Superior temporal gyrus (tissue), 1 donor: ENCODE data around the gene FSTL4.
"Not testable (repeated sequence)": the region's sequence is repeated elsewhere in the genome, so short reads cannot be mapped to it uniquely, and the experiment has no call there.

Source experiments
- DNase-seq: peaks from one replicate; pipeline ENCODE4 v3.0.0-alpha.2; 2016; ENCODE audit errors: extremely low spot score

FSTL4 gene

GRCh38 chr5:133195250-133195649 lies 417.1 kb downstream of the FSTL4 start:
- DNase-seq, result no peak

GRCh38 chr5:133193794-133194193 lies 418.5 kb downstream of the FSTL4 start:
- DNase-seq, result no peak

DNA sequence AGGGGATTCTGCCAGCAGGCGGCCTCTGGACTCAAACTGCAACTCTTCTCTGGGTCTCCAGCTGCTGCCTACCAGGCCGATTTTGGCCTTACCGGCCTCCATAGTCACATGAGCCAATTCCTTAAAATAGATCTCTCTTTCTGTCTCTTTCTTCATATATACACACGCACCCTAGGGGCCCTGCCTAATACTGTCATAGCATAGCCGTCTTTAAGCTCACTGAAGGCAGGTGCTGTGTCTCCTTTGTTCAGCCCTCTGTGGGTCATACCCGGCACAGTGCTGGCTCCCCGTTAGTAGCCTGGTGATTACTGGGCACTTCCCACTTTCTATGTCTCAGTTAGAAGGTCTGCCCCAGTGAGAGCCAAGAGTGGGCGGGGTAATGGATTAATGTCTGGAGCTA lies 419.6 kb downstream of the FSTL4 start:
- no peak for DNase-seq

DNA sequence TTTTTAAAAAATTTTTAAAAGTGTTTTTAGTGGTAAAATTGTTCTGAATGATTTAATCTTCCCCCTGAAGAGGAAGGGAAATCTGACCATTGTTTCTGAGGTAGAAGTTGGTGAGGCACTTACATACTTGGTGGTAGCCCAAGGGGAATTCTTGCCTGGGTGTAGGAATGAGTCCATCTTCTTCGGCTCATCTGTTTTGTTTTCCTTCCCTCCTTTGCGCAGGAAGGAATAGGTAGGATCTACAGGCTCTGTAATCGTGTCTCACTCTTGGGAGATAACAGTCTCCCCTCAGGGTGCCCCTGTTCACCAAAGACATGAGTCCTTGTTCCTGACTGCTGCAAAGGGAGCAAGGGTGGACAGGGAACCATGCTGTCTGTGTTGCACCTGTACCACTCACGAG lies 422.5 kb downstream of the FSTL4 start:
- no peak for DNase-seq

DNA sequence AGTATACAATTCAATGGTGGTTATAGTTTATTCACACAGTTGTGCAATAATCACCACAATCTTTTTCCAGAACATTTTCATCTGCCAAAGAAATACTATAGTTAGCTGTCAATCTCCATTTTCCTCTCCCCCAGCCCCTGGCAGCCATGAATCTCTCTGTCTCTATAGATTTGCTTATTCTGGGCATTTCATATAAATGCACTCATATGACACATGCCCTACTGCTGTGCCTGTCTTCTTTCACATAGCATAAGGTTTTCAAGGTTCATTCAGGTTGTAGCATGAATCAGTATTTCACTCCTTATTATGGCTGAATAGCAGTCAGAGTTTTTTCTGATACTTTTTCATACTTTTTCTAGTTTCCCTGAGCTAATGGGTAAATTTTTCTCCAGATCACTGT lies 432.9 kb downstream of the FSTL4 start:
- DNase-seq, result no peak

DNA sequence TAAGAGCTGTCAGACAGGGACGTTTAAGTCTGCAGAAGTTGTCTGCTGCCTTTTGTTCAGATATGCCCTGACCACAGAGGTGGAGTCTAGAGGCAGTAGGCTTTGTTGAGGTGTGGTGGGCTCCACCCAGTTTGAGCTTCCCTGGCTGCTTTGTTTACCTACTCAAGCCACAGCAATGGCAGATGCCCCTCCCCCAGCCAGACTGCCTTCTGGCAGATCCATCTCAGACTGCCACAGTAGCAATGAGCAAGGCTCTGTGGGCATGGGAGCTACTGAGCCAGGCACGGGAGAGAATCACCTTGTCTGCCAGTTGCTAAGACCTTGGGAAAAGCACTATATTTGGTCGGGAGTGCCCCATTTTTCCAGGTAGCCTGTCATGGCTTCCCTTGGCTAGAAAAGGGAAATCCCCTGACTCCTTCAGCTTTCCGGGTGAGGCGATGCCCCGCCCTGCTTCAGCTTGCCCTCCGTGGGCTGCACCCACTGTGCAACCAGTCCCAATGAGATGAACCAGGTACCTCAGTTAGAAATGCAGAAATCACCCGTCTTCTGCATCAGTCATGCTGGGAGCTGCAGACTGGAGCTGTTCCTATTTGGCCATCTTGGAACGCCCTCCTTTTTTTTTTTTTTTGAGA lies 441.5 kb downstream of the FSTL4 start:
- DNase-seq, result not testable (repeated sequence)

- no peak for DNase-seq
Measured at GRCh38 chr5:133164759-133165158, 447.6 kb downstream of the FSTL4 start.

- no peak for DNase-seq
Measured at GRCh38 chr5:133163839-133164238, 448.5 kb downstream of the FSTL4 start.

- no peak for DNase-seq
Measured at GRCh38 chr5:133159543-133159942, 452.8 kb downstream of the FSTL4 start.

DNA sequence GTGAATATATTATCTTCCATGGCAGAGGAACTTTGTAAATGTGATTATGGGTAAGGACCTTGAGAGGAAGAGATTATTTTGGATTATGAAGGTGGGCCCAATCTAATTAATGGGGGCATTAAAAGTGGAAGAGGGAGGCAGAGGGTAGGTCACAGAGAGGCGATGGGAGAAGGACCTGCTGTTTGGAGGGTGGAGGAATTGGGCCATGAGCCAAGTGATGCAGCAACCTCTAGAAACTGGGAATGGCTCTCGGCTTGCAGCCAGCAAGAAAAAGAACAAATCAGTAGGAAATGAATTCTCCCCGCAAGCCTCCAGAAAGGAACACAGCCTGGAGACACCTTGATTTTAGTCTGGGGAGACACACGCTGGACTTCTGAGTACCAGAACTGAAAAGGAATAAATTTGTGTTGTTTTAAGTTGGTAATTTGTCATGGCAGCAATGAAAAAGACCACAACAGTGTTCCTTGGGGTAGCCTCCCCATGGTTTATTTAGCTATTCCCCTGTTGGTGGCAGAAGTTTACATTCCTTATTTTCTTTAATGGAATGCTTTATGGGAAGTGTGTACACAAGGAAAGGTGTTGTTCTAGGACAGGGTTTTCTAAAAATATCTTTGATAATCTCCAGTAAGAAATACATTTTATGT lies 456.9 kb downstream of the FSTL4 start:
- no peak for DNase-seq

DNA sequence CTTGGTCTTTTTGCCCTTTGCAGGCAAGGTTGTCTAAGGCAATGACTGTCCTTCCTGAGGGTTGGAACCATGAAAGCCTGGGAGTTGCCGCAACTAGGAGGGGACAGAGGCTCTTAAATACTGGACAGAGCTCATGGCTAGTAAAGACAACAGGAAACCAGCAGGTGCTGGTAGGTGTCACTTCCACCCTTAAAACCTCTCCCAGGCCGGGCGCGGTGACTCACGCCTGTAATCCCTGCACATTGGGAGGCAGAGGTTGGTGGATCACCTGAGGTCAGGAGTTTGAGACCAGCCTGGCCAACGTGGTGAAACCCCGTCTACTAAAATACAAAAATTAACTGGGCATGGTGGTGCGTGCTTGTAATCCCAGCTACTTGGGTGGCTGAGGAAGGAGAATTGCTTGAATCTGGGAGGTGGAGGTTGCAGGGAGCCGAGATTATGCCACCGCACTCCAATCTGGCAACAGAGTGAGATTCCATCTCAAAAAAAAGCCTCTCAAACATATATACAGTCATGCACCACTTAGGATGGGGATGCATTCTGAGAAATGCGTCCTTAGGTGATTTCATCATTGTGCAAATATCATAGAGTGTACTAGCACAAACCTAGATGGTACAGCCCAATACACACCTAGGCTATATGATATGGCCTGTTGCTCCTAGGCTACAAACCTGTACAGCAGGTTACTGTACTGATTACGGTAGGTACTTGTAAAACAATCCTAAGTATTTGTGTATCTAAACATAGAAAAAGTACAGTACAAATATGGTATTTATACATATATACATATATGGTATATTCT lies 457.9 kb downstream of the FSTL4 start:
- no peak for DNase-seq

DNA sequence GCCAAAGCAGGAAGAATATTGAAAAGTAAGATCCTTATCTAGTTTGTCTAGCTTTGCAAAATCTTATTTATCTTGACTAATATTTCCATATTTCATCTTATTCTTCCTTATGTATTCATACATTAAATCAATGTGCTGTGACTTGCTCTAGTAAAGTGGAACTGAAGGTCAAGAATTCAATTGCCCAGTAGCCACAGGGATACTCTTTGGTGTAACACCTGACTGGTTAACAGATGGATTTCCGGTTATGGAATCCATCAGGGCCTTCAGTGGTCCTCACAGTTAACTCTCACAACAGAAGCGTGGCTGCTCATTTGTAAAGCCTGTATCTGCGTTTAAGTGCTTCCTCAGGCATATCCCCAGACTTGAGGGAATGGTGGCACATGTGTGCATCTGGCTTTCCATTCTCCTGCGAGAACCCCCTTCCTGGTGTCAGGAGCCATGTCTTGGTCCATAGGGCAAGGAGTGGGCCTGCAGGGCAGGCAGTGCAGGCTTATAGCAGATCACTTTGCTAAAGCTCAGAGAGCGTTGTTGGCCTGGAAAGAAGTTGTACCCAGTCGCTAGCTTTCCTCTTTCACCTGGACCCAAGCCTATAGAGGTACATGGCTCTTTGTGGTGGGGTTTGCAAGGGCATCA lies 461.3 kb downstream of the FSTL4 start:
- no peak for DNase-seq

DNA sequence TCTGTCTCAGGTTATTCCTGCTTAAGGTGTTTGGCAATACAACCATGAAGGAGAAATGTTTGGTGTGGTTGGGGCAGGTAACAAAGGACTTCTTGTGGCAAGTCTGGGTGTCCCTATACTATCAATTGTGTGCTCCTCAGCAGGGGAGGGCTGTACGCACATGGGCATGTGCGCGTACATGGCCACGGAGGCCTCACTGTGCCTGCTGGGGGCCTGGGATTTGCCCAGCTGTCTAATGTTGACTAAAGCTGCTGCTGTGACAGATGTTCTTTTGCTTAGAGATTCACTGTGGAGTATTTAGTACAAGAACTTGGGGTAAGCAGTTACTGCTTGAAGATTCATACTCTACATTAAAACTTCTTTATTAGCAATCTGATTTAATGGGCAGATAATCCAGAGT lies 463.0 kb downstream of the FSTL4 start:
- DNase-seq, result no peak

- no peak for DNase-seq
Measured at GRCh38 chr5:133147815-133148567, 464.4 kb downstream of the FSTL4 start.

- DNase-seq, result no peak
Measured at GRCh38 chr5:133147411-133147810, 464.9 kb downstream of the FSTL4 start.
